GM18861 (cell line): ENCODE data around the gene CRYGN.

ENCODE experiments used
- ATAC-seq: cut with Tn5 transposase; IDR thresholded peaks from one replicate; pipeline ENCODE4 v1.9.1; 2021; ENCODE audit not compliant: unreplicated experiment

Gene CRYGN

DNA sequence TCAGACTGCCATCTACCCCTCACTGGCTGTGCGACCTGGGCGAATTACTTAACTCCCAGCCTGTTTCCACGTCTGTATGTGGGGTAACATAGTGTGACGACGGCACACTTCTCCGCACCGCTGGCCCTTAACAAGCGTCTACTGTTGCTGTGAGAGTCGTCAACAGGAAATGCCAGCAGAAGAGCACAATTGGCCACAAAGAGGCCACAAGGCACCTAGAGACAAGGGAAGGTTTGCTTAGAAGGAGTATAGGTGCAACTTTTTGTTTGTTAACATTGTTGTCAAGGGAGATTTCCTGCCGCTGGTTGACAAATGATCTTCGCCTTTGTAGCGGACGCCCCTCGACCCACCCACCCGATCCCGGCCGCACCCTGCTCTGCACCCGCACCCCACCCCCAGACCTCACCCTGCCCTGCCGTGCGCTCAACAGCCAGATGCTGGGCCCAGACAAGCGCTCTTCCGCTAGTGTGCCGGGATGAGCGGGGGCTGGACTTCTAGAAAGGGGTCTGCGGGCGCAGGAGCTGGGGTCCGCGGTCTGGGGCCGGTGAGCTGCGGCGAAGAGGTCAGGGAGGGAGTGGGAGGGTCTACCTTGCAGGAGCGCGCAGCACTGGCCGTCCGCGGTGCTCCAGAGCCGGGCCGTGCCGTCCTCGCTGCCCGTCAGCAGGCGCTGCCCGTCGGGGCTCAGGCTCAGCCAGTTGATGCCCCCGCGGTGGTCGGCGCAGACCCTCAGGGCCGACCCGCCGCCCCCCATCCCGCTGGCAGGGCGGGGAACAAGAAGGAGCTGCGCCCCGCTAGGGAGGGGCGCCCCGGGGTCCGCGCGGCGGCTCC, 30.9 kb downstream of the CRYGN start:
- ATAC-seq = peak; percentile 79

DNA sequence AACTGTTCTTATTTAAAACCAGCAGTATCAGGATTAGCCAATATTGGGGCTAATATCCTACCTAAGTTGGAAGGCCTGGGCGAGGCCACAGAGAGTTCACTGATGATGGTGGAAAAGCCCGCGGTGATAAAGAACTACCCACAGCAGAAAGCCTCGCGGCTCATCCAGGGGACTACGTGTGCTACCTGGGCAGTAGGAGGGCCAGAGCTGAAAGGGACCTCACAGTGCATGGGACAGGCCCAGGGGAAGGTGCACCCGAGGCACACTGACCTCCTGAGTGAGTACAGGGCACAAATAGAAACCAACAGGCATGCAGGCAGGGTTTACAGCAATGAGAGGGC, 31.5 kb downstream of the CRYGN start:
- no peak for ATAC-seq

DNA sequence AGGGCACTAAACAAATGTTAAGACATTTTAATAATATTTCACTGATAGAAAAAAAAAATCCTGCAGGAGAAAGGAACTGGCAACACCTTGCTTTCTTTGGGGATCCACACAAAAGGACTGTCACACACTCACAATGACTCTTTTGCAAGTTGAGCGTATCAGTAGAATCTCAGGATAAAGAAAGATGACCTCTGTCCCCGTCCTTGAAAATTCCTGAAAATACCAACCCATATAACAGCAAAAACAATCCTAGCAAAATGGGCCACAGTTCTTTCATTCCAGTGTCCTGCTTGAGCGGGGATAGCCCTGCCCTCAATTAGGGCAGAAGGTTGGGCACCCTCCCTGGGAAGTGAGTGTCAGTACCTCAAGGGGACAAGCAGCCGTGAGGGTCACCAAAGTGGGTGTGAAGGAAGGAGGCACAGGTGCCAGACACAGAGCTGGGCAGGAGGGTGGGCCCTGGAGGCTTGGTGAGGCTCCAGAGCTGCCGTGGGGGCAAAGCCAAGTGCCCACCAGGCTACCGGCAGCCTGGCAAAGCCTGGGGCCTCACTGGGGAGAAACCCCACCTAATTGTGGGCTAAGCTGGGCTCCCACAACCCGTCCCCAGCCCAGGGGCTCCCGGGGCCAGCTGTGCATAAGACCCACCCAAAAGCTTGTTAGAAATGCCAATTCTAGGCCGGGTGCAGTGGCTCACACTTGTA, 32.9 kb downstream of the CRYGN start:
- no peak for ATAC-seq

DNA sequence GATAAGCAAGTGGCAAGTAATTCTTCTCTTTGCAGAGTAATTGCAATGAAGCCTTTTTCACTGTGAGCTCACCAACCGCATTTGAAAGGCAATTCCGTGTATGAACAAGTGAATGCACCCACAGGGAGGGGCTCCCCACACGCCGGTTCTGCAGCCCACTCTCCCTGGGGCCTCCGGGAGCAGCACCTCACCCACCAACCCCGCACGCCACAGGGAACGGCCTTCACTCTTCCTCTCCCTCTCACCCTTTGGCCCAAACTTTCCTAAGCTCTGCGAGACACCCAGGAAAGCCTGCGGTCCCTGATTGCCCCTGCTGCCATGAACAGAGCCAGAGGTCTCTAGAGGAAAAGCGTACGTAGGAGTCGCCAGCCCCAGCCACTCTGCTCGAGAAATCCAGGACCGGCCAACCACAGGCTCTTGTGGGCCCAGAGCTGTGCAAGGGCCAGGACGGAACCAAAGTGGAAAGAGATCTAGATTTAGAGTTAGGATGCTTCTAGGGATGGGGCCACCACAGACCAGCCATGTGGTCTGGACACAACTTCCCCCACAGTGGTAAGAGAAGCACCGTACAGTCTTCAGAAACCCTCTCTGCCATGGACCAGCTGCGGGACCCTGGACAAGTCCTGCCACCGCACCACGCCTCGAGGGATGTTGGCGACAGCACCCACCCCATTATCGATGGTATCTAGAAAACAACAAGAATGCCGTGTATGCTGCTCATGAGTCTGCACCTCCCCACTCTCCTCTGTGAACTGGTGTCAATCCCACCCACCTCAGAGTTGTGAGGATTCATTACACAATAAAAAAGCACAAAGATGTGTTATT, 33.7 kb downstream of the CRYGN start:
- no peak for ATAC-seq

DNA sequence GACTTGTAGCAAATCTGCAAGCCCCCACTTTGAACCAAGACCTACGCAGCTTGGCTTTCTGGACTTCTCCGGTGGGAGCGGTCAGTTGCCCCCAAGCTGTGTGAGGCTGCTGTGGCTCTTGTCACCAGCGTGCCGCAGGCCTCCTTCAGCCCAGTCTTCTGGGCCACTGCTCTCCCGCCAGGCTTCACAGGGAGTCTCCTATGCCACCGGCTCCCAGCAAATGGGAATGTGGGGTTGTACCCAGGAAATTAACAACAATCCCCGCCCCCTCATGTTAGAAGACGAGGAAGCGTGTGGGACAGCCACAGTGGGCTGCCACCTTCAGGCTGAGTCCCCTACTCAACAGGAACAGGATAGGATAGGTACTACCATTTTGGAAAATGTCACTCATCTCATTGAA, 34.4 kb downstream of the CRYGN start:
- no peak for ATAC-seq

DNA sequence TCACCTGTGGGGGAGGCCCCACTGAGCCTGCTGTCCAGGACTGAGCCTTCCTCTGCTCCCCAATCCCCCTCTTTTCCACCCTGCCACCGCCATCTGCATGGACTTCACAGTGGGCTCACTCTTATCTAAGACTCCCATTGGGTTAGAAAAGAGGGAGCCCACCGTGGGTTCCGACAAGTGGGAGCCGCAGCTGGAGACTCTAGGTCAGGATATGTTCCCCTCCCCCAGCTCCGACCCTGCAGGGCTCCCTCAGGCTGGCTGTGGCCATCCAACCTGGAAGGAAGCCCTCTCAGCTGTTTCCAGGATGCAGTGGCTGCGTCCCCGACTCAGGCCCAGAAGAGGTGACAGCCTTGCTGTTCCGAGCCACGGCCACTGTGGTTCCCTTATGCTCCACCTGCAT, 34.9 kb downstream of the CRYGN start:
- no peak for ATAC-seq

DNA sequence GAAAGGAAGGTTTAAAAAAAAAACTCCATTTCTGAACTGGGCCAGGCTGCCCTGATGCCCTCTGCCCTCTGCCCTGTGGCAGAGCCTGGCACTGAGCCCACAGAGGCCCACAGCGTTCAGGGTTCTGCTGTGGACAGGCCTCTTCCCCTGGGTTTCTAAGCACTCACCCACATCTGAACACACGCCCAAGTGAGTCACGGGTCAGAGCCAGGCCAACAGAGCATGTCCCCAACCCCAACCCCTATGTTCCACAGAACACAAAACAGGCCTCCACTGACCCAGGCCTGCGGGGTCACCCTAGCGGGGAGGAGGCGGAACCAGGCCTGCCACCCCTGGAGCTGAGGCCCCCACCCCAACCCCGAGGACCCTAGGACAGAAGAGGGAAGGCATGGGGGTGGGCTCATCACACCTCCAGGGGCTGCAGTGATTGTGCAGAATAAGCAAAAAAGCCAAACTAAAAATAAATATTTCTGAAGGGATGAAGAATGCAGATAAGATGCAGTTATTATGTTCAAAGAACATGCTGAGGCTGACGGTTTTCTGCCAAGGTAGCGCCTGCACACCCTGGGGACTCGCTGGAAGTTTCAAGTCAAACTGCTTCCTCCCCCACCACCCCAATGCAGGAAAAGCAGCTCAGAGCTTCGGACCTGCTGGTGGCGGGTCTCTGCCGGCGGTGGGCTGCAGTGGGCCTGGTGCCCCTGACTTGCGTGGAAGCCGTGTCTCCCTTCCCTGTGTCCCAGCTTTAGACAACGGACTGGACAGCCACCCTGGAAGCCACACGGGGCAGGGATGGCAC, 35.5 kb downstream of the CRYGN start:
- ATAC-seq = no peak

DNA sequence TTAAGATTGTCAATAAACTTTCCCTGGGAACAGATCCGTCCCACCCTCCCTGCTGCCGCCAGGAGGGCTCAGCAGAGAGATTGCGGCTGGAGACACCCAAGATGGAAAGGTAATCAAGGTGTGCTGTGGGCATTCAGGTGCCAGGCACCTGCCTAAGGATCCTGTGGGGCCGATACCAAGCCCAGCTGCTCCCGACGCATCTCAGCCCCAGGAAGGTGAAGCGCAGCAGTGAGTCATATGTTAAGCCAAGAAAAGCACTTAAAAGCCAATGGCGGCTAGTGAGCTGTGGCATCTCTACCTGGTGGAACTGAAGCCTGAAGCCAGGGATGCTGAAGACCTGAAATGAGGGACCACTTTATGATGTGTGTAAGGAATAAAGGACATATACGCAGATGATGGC, 36.2 kb downstream of the CRYGN start:
- no peak for ATAC-seq

DNA sequence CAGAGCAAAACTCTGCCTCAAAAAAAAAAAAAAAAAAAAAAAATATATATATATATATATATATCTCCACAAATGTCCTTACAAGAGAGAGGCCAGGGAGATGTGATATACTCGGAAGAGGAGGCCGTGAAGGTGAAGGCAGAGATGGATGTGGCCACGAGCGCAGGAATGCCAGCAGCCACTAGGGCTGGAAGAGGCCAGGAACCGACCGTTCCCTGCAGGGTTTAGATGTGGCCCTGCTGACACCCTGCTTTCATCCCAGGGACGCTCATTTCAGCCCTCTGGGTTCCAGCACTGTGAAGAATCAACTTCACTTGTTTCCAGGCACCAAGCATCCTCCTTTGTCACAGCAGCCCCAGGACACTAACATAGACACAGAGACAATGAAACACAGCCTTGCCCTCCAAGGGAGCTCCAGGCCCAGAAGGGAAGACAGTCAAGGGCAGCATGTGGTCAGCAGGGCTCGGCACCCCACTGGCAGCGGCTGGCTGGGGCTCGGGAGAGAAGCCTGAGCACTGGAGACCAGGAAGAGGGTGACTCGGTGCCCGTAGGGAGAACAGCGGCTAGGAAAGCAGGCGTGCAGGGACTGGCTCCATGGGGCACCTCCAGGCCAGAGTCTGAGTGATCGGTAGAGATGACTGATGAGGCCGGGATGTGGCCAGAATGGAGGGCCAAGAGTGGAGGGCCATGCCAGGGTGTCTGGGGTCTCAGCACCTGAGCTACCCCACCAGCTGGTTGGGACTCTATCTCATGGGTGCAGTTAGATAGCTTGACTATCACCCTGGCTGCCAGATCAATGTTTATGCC, 37.7 kb downstream of the CRYGN start:
- no peak for ATAC-seq

DNA sequence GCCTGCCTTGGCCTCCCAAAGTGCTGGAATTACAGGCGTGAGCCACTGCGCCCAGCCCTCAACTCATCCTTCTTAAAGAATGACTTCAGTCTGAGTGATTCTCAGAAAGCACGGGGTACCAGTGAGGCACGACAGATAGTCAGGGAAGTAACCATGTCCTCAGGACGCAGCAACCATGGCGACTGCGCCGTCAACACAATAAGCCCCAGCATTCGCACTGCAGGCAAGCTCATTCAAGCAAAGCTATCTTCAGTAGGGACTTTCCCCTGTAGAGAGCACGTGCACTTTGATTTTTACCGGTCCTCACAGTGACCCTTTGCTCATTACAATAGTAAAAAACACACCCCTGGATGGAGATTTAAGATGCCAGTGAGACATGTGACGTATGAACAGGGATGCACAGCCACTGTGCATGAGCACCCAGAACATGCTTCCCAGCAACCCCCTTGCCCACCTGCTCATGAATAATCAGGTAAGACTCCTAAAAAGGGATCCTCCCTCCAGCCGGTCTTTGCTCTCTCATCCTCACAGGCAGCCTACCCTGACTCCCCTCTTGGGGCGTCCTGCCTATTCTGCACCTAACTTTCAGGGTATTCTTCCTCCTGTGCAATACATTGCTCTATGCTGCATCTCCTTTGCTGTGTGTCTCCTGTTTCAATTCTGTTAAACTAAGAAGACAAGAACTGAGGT, 39.2 kb downstream of the CRYGN start:
- peak; percentile 86 for ATAC-seq

DNA sequence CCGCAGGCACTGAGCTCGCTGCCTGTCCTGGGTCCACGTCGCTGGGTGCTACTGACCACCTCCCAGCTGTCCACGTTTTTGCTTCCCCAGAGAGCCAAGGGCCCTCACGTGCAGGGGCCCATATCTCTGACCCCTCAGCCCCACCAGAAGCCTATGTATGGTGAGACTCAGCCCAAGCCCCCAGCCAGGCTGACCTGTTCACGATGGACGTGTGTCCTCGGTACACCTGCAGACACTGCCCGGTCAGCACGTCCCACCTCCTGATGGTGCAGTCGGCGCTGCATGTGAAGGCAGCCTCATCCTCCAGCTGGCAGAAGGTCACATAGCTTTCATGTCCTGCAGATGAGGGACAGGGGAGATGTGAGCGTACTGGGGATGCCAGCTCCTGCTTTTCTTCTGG, 40.0 kb downstream of the CRYGN start:
- no peak for ATAC-seq

DNA sequence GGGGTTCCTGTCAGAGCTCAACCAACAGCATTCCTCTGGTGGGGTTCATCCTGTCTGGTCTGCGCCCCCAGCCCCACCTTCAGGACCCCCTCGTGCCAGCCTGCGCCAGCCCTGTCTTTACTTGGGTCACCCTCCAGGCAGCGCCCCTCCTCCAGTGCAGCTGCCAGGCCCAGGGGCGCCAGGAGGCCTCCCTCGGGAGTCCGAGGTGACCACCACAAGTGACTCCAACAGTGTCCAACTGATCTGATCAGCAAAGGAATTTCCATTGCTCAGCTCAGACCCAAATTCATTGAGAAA, 40.7 kb downstream of the CRYGN start:
- ATAC-seq = no peak

DNA sequence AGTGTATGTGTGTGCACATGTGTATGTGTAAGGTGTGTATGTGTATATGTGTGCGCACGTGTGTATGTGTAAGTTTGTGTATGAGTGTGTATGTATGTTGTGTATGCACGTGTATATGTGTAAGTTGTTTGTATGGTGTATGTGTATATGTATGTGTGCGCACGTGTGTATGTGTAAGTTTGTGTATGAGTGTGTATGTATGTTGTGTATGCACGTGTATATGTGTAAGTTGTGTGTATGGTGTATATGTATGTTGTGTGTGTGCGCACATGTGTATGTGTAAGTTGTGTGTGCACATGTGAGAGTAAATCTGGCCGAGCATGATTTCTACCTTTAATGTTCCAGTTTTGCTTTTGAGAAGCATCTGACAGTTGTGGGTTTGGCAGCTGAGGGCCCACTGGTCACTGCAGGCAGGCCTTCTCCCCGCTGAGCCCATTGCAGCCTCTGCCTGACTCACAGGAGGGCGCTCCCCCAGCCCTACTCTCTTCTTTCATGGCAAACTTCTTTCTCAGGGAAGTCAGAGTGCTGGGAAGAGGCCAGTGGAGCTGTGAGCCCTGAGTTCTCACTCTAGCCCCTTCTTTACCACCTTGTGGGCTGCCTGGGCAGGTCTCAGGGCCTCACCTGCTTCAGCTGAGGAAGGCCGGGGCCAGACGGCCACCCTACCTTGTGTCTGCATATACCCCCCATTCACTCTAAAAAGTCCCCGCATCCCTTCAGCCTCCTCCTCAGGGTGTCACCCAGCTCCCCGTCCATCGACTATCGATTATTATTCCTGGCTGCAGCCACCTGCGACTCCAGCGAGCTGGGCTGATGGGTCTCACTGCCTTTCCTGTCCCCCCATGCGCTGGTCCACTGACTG, 41.3 kb downstream of the CRYGN start:
- ATAC-seq = no peak

DNA sequence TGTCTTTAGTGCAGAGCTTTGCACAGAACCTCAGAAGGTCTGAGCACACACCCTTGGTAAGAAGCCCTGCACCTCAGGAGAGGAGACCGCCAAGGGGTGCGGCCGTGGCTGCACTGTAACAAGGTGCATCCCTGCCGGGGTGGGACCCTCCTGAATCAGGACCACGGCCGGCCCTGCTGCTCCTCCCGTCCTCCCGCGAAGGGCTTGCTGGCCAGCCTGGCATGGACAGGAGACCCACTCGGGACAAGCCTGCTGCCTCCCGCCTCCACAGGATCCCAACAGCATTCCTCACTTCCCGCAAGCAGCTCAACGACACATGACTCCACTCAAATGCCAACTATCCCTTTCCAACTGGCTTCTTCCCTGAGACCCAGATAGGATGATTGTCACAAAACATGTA, 42.9 kb downstream of the CRYGN start:
- ATAC-seq = no peak

DNA sequence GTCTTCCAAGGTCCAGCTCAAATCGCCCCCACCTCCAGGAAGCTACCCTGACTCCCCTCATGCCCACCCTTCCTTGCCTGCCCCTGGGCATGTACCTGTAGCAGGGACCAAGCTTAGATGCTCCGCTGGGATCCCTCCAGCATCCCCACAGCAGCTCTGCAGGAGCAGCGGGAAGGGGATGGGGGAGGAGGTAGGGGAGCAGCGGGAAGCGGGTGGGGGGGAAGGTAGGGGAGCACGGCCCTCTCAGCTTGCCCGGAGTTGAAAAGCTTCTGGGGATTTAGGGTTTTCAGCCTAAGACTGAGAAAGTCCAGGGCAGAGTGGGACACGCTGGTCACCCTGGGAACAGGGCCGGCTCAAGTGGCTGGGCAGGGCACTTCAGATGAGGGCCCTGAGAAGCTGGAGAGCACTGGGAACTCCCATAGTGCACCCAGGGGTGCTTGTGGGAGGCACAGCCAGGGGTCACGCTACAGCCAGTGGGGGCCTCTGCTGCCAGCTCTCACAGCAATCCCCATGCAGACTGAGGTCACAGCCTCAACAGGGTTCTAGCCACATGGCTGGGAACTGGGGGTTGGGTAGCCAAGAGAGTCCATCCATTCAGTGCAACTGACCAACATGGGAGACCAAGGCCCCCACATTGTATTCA, 43.5 kb downstream of the CRYGN start:
- ATAC-seq = no peak

DNA sequence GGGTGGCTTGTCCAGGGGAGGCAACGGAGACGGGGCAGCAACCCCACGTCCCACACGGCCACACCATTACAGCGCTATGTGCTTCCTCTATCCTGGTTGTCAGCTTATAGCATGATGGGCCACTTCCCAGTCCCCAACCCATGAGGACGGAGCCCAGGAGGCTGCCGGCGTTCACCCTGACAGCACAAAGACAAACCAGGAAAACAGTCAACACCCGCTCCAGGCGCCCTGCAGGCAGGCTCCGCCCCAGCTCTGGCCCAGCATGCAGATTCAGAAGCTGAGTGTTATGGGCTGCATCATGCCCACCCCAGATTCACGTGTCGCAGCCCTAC, 44.9 kb downstream of the CRYGN start:
- no peak for ATAC-seq

DNA sequence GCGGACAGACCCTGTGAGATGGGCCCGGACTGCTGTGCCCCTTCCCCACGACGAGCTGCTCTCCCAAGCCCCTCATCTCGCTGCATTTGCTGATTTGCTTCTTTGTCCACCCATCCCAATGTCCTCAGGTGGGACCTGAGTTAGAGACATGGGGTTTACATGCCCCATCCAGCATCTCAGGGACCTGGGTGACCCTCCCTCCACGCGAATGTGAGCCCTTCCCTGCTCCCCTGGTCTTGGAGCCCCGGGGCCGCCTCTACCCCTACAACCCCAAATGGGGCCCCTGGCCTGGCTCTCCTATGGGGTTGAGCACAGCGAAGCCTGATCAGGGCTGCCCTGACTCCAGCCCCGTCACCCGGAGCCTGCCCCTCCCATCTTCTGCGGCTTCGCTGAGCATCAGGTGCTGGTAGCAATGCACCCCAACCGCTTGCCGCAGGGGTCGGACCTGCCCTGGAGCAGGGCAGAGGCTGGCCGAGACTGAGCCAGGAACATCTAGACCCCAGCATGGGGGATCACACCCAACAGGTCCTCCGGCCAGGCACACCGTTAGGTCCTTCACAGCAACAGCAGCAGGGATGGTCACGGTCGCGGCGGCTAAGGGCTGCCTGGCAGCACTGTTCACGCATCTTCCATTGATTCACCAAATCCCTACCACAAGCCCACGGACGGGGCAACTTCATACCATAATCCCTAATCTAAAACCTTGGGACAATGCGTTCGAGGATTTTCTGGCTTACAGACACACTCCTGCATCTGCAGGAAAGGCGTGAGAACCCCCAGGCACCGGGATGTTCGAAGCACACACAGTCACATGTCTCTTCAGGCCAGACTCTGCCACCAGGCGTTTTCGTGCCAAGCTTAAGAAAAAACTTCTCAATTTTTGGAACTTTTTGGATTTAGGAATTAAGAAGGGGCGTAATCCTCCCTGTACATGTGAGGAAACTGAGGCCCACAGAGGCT, 45.6 kb downstream of the CRYGN start:
- ATAC-seq = no peak
